Epithelial cell of esophagus (primary cell): ENCODE measurements around the gene KIF26B.

Experiments used
- DNase-seq: peaks from one replicate; pipeline ENCODE4 v3.0.0; 2010; ENCODE audit warnings: low read depth
- H3K4me3 ChIP-seq: 2 replicates; pipeline ENCODE4 v1.5.1; 2011; ENCODE audit warnings: mild to moderate bottlenecking, low read length, control low read depth
- CTCF ChIP-seq: IDR thresholded peaks from 2 replicates; pipeline ENCODE4 v1.5.1; 2011; ENCODE audit warnings: low read depth, mild to moderate bottlenecking, low read length, control low read depth, inconsistent platforms; ENCODE audit not compliant: insufficient read depth; ENCODE audit errors: missing control alignments

KIF26B gene

GRCh38 chr1:245428681-245429080, 273.9 kb downstream of the KIF26B start:
- TF ChIP-seq CTCF, result no peak
- DNase-seq, result no peak
- no peak overlapping the region for H3K4me3 ChIP-seq

DNA sequence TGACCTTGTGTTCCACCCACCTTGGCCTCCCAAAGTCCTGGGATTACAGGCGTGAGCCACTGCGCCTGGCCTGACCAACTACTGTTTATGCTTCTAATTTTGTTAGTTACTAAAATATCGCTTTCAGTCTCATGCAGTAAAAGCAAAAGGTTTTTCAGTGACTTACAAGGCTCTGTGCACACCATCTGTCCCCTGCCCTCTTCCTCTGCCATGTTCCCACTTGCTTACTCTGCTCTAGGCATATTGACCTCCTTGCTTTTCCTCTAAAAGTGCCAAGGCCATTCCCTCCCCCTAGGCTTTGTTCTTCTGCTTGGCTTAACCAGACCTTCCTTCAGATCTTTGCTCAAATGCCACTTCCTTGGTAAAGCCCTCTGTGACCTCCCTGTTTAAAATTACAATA, 276.9 kb downstream of the KIF26B start:
- no peak for TF ChIP-seq CTCF
- DNase-seq, result no peak

DNA sequence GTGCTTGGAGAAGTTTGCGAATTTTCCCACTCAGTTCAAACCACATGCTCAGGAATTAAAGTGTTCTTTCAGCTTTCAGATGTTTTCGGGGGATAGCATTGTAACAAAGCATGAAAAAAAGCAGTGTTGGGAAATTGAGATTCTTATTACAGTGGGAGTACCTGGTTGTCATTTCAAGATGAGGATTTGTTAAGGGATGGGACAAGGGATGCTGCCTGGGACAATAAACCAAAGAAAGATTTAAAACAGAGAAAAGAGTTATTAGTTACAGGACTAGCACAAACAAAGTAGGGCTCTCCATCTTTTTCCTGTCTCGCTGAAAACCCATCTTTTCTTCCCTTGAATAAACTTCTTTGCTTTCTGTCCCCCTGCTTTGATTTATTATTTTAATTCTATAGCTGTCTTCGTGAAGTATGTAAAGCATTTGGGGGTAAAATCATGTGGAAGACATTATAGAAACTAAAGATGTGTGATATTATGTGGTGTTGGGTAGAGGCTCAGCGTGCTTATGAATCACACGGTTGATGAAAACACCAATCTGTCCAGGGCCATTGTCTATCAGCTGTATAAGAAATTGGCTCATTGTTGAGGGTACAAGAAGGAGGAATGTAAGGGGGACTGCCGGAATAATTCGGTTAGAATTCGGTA, 277.6 kb downstream of the KIF26B start:
- H3K4me3 ChIP-seq, result no peak overlapping the region
- no peak for DNase-seq
- TF ChIP-seq CTCF, result no peak

More for the DNA sequence above, 276.9 kb downstream of the KIF26B start:
- H3K4me3 ChIP-seq, result no peak overlapping the region

GRCh38 chr1:245433561-245433960, 278.8 kb downstream of the KIF26B start:
- H3K4me3 ChIP-seq, result no peak overlapping the region
- no peak for TF ChIP-seq CTCF
- DNase-seq, result no peak

- no peak overlapping the region for H3K4me3 ChIP-seq
- no peak for TF ChIP-seq CTCF
- no peak for DNase-seq
Observed at GRCh38 chr1:245434280-245434679, 279.5 kb downstream of the KIF26B start.

DNA sequence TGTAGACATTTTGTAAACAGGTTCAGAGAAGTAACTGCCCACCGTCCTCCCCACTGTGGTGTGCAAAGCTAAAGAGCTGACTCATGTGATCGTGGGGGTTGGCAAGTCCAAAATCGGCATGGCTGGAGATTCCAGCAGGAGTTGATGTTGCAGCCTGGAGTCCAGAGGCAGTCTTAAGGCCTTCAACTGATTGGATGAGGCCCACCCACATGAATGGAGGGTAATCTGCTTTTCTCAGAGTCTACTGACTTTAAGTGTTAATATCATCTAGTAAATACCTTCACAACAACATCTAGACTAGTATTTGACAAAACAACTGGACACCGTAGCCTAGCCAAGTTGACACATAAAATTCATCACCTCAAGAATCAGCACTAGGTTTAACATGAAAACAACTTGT, 281.6 kb downstream of the KIF26B start:
- DNase-seq, result no peak
- no peak overlapping the region for H3K4me3 ChIP-seq
- no peak for TF ChIP-seq CTCF

DNA sequence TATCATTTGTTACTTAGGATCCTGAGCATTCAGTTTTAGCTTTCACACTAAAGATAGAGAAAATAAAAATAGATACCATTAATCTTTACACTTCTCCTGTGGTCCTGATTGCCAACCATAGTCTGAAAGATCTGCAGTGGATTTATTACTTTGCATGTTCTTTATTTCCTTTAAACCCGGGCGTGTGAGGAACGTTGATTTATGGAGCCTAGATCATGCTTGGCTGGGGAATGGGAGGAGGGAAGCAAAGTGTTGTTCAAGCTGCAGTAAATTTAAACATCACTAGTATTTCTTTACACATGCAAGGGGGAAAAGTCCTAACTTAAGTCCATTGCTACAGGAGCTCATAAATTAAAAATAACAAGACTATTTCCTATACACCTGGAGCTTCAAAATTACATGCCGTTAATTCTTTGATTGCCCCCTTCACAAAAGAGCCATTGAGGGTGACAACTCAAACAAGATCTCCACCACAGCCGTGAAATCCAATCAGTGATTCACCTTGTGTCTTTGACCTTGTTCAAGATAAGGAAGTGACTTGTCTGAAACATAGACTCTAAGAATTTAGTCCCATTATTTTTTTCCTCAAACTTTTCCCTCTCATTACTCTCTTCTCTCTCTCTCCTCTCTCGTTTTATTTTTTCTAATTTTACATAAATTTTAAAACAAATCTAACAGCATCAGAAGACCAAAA, 282.7 kb downstream of the KIF26B start:
- no peak for DNase-seq
- TF ChIP-seq CTCF, result no peak

More for the DNA sequence above, 282.7 kb downstream of the KIF26B start:
- H3K4me3 ChIP-seq, result no peak overlapping the region
